22Rv1 (cell line): ENCODE results near the gene SF3B5.

Experiments used
- ZFX ChIP-seq: fragments of 450-650 bp; IDR thresholded peaks from 2 replicates; pipeline ENCODE4 v1.6.1; 2017; ENCODE audit warnings: antibody characterized with exemption, borderline replicate concordance
- TF ChIP-seq, protein P1 (sequence below): fragments of 450-650 bp; IDR thresholded peaks from 2 replicates; pipeline ENCODE4 v1.5.1; 2017; ENCODE audit warnings: mild to moderate bottlenecking

DNA sequence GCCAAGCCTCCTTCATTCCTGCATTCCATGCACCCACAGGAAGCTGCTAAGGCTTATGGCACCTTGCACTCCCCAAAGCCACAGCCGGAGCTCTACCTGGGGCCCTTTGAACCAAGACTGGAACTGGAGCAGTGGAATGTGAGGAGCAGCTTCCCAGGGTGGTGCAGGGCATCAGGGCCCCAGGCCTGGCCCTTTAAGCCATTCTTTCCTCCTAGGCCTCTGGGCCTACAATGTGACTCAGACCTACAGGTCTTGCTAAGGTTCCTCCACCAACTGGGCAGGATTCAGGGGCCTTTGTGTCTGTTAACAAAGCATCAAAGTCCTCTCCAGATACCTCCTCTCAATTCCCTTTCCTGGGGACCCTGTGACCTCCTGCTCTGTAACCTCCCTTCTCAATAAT, 36.2 kb downstream of the SF3B5 start:
- TF ChIP-seq, protein P1, sequence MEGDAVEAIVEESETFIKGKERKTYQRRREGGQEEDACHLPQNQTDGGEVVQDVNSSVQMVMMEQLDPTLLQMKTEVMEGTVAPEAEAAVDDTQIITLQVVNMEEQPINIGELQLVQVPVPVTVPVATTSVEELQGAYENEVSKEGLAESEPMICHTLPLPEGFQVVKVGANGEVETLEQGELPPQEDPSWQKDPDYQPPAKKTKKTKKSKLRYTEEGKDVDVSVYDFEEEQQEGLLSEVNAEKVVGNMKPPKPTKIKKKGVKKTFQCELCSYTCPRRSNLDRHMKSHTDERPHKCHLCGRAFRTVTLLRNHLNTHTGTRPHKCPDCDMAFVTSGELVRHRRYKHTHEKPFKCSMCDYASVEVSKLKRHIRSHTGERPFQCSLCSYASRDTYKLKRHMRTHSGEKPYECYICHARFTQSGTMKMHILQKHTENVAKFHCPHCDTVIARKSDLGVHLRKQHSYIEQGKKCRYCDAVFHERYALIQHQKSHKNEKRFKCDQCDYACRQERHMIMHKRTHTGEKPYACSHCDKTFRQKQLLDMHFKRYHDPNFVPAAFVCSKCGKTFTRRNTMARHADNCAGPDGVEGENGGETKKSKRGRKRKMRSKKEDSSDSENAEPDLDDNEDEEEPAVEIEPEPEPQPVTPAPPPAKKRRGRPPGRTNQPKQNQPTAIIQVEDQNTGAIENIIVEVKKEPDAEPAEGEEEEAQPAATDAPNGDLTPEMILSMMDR, result no peak
- TF ChIP-seq ZFX, result no peak
